ENCODE results near the gene KRT82.

DNA sequence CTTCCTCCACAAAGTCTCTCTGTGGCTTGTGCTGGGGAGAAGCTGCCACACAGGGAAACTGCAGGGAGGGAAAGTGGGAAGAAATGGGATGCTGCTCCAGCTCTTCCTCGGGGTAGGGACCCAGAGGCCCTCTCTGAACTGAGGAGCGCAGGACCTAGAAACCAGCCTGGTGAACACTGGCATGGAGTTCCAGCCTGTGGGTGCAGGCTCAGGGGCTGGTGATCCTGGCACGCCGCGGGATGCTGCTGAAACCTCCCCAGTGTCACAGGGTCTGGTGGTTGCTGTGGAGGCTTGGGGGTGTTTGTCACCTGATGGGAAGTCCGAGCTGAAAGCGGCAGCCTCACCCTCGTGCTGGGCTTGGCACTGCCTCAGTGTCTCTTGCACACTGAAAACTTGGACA lies 33.3 kb upstream of the KRT82 start:
- TF ChIP-seq POLR2AphosphoS5 (IDR thresholded peaks at IDR 0.05; ENCODE audit: low read depth, low read length) (no peak), SMC3 (IDR thresholded peaks at IDR 0.05; ENCODE audit: low read depth, low read length) (no peak), MXI1 (IDR thresholded peaks at IDR 0.05; ENCODE audit: low read depth, low read length) (no peak), FOXJ3 (CRISPR knock-in tag; IDR thresholded peaks at IDR 0.05) (no peak), GABPA (IDR thresholded peaks at IDR 0.05; ENCODE audit: low read depth) (no peak), RCOR1 (IDR thresholded peaks at IDR 0.05; ENCODE audit: low read length) (no peak), EZH2phosphoT487 (IDR thresholded peaks at IDR 0.05; ENCODE audit: borderline replicate concordance, low read depth) (no peak), FOSL2 (IDR thresholded peaks at IDR 0.05; ENCODE audit: borderline replicate concordance, low read depth) (no peak), RFX5 (IDR thresholded peaks at IDR 0.05; ENCODE audit: low read length) (no peak), EP300 (IDR thresholded peaks at IDR 0.05; ENCODE audit: borderline replicate concordance in 1 of 2, low read depth in 1 of 2, low read length in 1 of 2) (no peak)
- TF ChIP-seq, protein P1, sequence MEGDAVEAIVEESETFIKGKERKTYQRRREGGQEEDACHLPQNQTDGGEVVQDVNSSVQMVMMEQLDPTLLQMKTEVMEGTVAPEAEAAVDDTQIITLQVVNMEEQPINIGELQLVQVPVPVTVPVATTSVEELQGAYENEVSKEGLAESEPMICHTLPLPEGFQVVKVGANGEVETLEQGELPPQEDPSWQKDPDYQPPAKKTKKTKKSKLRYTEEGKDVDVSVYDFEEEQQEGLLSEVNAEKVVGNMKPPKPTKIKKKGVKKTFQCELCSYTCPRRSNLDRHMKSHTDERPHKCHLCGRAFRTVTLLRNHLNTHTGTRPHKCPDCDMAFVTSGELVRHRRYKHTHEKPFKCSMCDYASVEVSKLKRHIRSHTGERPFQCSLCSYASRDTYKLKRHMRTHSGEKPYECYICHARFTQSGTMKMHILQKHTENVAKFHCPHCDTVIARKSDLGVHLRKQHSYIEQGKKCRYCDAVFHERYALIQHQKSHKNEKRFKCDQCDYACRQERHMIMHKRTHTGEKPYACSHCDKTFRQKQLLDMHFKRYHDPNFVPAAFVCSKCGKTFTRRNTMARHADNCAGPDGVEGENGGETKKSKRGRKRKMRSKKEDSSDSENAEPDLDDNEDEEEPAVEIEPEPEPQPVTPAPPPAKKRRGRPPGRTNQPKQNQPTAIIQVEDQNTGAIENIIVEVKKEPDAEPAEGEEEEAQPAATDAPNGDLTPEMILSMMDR (IDR thresholded peaks at IDR 0.05), result no peak
- TF ChIP-seq, protein P2, sequence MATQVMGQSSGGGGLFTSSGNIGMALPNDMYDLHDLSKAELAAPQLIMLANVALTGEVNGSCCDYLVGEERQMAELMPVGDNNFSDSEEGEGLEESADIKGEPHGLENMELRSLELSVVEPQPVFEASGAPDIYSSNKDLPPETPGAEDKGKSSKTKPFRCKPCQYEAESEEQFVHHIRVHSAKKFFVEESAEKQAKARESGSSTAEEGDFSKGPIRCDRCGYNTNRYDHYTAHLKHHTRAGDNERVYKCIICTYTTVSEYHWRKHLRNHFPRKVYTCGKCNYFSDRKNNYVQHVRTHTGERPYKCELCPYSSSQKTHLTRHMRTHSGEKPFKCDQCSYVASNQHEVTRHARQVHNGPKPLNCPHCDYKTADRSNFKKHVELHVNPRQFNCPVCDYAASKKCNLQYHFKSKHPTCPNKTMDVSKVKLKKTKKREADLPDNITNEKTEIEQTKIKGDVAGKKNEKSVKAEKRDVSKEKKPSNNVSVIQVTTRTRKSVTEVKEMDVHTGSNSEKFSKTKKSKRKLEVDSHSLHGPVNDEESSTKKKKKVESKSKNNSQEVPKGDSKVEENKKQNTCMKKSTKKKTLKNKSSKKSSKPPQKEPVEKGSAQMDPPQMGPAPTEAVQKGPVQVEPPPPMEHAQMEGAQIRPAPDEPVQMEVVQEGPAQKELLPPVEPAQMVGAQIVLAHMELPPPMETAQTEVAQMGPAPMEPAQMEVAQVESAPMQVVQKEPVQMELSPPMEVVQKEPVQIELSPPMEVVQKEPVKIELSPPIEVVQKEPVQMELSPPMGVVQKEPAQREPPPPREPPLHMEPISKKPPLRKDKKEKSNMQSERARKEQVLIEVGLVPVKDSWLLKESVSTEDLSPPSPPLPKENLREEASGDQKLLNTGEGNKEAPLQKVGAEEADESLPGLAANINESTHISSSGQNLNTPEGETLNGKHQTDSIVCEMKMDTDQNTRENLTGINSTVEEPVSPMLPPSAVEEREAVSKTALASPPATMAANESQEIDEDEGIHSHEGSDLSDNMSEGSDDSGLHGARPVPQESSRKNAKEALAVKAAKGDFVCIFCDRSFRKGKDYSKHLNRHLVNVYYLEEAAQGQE (IDR thresholded peaks at IDR 0.05; ENCODE audit: low read depth, low read length), result no peak
- TF ChIP-seq, protein P3, sequence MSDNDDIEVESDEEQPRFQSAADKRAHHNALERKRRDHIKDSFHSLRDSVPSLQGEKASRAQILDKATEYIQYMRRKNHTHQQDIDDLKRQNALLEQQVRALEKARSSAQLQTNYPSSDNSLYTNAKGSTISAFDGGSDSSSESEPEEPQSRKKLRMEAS (IDR thresholded peaks at IDR 0.05; ENCODE audit: low read depth), result no peak

Measured in SK-N-SH (cell line).